H1 (cell line): ENCODE measurements around the gene TMEM273. TPM values are rescaled to one million over a fixed set of nuclear protein-coding genes. Genes with fewer than 3 reads are reported as not detected.

Source experiments
- CTCF ChIA-PET: fragments of 300-600 bp; sonication (Branson Sonifier 250); formaldehyde crosslinking; loops from one replicate; lab custom pipeline; 2021; ENCODE audit not compliant: partially characterized antibody; lab: Charles Lee
- POLR2A ChIA-PET: fragments of 300-600 bp; sonication (Branson Sonifier 250); formaldehyde crosslinking; loops from one replicate; lab custom pipeline; 2021; ENCODE audit warnings: inconsistent platforms; ENCODE audit not compliant: partially characterized antibody; lab: Charles Lee
- DNase-seq, 2 experiments: peaks; one replicate each; pipeline versions ENCODE4 v3.0.0 to v3.0.0-alpha.2; 2010 to 2022; ENCODE audit warnings: low spot score in 2 of 2, low read depth in 1 of 2, mixed read lengths in 1 of 2
- FAIRE-seq: peaks from 2 replicates; lab custom pipeline; 2011; peaks lifted over from hg19 to GRCh38; lab: Jason Lieb, UNC
- H2AFZ ChIP-seq: 2 replicates; pipeline ENCODE4 v1.8.1; 2012; ENCODE audit warnings: low read length, inconsistent platforms
- H2AK5ac ChIP-seq: 2 replicates; pipeline ENCODE4 v1.6.1; 2013; ENCODE audit warnings: low read depth, low read length
- H2BK120ac ChIP-seq: replicated peaks from 2 replicates; pipeline ENCODE3; 2013; ENCODE audit warnings: low read depth, low read length, inconsistent platforms
- H2BK12ac ChIP-seq: 2 replicates; pipeline ENCODE4 v1.6.1; 2013; ENCODE audit warnings: low read depth, low read length
- H2BK15ac ChIP-seq: 2 replicates; pipeline ENCODE4 v1.6.1; 2013; ENCODE audit warnings: low read length
- H2BK20ac ChIP-seq: 2 replicates; pipeline ENCODE4 v1.6.1; 2013; ENCODE audit warnings: low read length
- H2BK5ac ChIP-seq: 2 replicates; pipeline ENCODE4 v1.6.1; 2013; ENCODE audit warnings: low read depth, low read length
- H3K14ac ChIP-seq: 2 replicates; pipeline ENCODE4 v1.6.1; 2013; ENCODE audit warnings: inconsistent platforms; ENCODE audit not compliant: insufficient read length
- H3K18ac ChIP-seq: 2 replicates; pipeline ENCODE4 v1.6.1; 2013; ENCODE audit warnings: low read length; ENCODE audit errors: extremely low read depth
- H3K23ac ChIP-seq: 2 replicates; pipeline ENCODE4 v1.6.1; 2013; ENCODE audit warnings: inconsistent platforms; ENCODE audit not compliant: insufficient read length
- H3K23me2 ChIP-seq: 2 replicates; pipeline ENCODE4 v1.6.1; 2013; ENCODE audit warnings: low read depth, low read length
- H3K27ac ChIP-seq: 2 replicates; pipeline ENCODE4 v1.6.1; 2011; ENCODE audit warnings: low read depth, low read length, inconsistent platforms
- H3K27me3 ChIP-seq, 4 experiments: replicated peaks in 1 of 4; 1 replicate in 1 of 4; 2 replicates in 3 of 4; pipeline versions ENCODE4 v1.6.1 to v1.8.1; 2011 to 2013; ENCODE audit warnings: low read length in 3 of 4, mild to moderate bottlenecking in 3 of 4, inconsistent platforms in 2 of 4, mixed read lengths in 2 of 4, moderate library complexity in 1 of 4; ENCODE audit not compliant: control insufficient read depth in 3 of 4, insufficient read depth in 3 of 4; ENCODE audit errors: extremely low read depth in 1 of 4
- H3K36me3 ChIP-seq, 4 experiments: 2 replicates each; pipeline versions ENCODE4 v1.6.1 to v1.8.1; 2011 to 2013; ENCODE audit warnings: mild to moderate bottlenecking in 4 of 4, low read length in 3 of 4, moderate library complexity in 2 of 4, control low read depth in 1 of 4, inconsistent platforms in 1 of 4; ENCODE audit not compliant: insufficient read depth in 4 of 4, control insufficient read depth in 2 of 4
- H3K4ac ChIP-seq: replicated peaks from 2 replicates; pipeline ENCODE3; 2013; ENCODE audit warnings: low read length, low read depth, mixed read lengths, inconsistent platforms; ENCODE audit not compliant: insufficient read length
- H3K4me1 ChIP-seq, 4 experiments: replicated peaks in 1 of 4; 1 replicate in 1 of 4; 2 replicates in 3 of 4; pipeline versions ENCODE4 v1.6.1 to v1.8.1; 2011 to 2013; ENCODE audit warnings: low read length in 3 of 4, inconsistent platforms in 2 of 4, mixed read lengths in 1 of 4; ENCODE audit not compliant: insufficient read depth in 4 of 4, control insufficient read depth in 3 of 4
- H3K4me2 ChIP-seq, 2 experiments: 2 replicates each; pipeline versions ENCODE4 v1.6.1 to v1.8.1; 2011 to 2013; ENCODE audit warnings: low read depth in 2 of 2, low read length in 2 of 2, control low read depth in 1 of 2, inconsistent platforms in 1 of 2, mild to moderate bottlenecking in 1 of 2; ENCODE audit not compliant: insufficient read depth in 1 of 2
- H3K4me3 ChIP-seq, 4 experiments: fragments of 200-600, 300-600 bp in 1 of 4; sonication (generic), shearing (Covaris generic), sonication (Bioruptor Twin) in 1 of 4; 2 replicates each; pipeline versions ENCODE4 v1.5.1 to v1.8.1; 2011 to 2016; ENCODE audit warnings: low read length in 4 of 4, low read depth in 3 of 4, control low read depth in 2 of 4, inconsistent platforms in 2 of 4, mild to moderate bottlenecking in 2 of 4, mixed read lengths in 1 of 4, moderate library complexity in 1 of 4; ENCODE audit not compliant: insufficient read depth in 2 of 4; ENCODE audit errors: extremely low read depth in 1 of 4
- H3K56ac ChIP-seq: replicated peaks from 2 replicates; pipeline ENCODE3; 2013; ENCODE audit warnings: low read depth, mild to moderate bottlenecking, mixed read lengths, low read length, inconsistent platforms; ENCODE audit not compliant: insufficient read length
- H3K79me1 ChIP-seq: 2 replicates; pipeline ENCODE4 v1.6.1; 2013; ENCODE audit warnings: low read depth, low read length, control low read depth
- H3K79me2 ChIP-seq, 2 experiments: 2 replicates each; pipeline versions ENCODE4 v1.6.1 to v1.8.1; 2012 to 2013; ENCODE audit warnings: low read length in 2 of 2, mild to moderate bottlenecking in 2 of 2, inconsistent platforms in 1 of 2; ENCODE audit not compliant: insufficient read depth in 2 of 2, control insufficient read depth in 1 of 2
- H3K9ac ChIP-seq, 4 experiments: replicated peaks in 1 of 4; 1 replicate in 1 of 4; 2 replicates in 3 of 4; pipeline versions ENCODE4 v1.6.1 to v1.8.1; 2011 to 2013; ENCODE audit warnings: low read depth in 3 of 4, low read length in 3 of 4, control low read depth in 2 of 4, mild to moderate bottlenecking in 2 of 4, moderate library complexity in 2 of 4, inconsistent platforms in 1 of 4; ENCODE audit errors: extremely low read depth in 1 of 4
- H3K9me3 ChIP-seq, 2 experiments: 2 replicates each; pipeline versions ENCODE4 v1.6.1 to v1.8.1; 2012 to 2013; ENCODE audit warnings: mild to moderate bottlenecking in 2 of 2, moderate library complexity in 2 of 2, control low read depth in 1 of 2, inconsistent platforms in 1 of 2, low read depth in 1 of 2, low read length in 1 of 2, mixed read lengths in 1 of 2; ENCODE audit not compliant: insufficient read depth in 2 of 2
- H4K20me1 ChIP-seq, 2 experiments: replicated peaks in 1 of 2; 2 replicates each; pipeline versions ENCODE3 to v1.8.1; 2011 to 2013; ENCODE audit warnings: inconsistent platforms in 2 of 2, low read length in 2 of 2, mild to moderate bottlenecking in 1 of 2; ENCODE audit not compliant: insufficient read depth in 2 of 2, control insufficient read depth in 1 of 2
- H4K5ac ChIP-seq: 2 replicates; pipeline ENCODE4 v1.6.1; 2013; ENCODE audit warnings: low read length, low read depth, mixed read lengths, inconsistent platforms; ENCODE audit not compliant: insufficient read length
- H4K8ac ChIP-seq: 2 replicates; pipeline ENCODE4 v1.8.0; 2013; ENCODE audit warnings: mild to moderate bottlenecking, moderate library complexity, low read length, inconsistent platforms; ENCODE audit not compliant: insufficient read depth; ENCODE audit errors: extremely low read depth
- H4K91ac ChIP-seq: replicated peaks from 2 replicates; pipeline ENCODE3; 2013; ENCODE audit warnings: low read length, mixed read lengths, inconsistent platforms; ENCODE audit not compliant: insufficient read length
- CTBP2 ChIP-seq: IDR thresholded peaks from 2 replicates; pipeline ENCODE4 v1.7.0; 2011; ENCODE audit warnings: borderline replicate concordance, mild to moderate bottlenecking, moderate library complexity, mixed read lengths, low read length; ENCODE audit not compliant: insufficient read depth, insufficient read length
- E2F6 ChIP-seq: IDR thresholded peaks from 2 replicates; pipeline ENCODE4 v1.6.1; 2012; ENCODE audit warnings: inconsistent platforms
- EP300 ChIP-seq, 2 experiments: IDR thresholded peaks; 1 replicate in 1 of 2; 2 replicates in 1 of 2; pipeline ENCODE4 v1.6.1; 2011 to 2012; ENCODE audit warnings: low read depth in 2 of 2, low read length in 2 of 2, mild to moderate bottlenecking in 2 of 2, borderline replicate concordance in 1 of 2, inconsistent platforms in 1 of 2, moderate library complexity in 1 of 2
- EZH2 ChIP-seq: fragments of 200-600 bp; sonication (generic); IDR thresholded peaks from 2 replicates; pipeline ENCODE4 v1.7.1; 2012; ENCODE audit warnings: low read depth, mild to moderate bottlenecking, moderate library complexity, low read length, inconsistent platforms; ENCODE audit not compliant: severe bottlenecking
- HDAC6 ChIP-seq: IDR thresholded peaks from one replicate; pipeline ENCODE4 v1.7.1; 2012; ENCODE audit warnings: low read depth, mild to moderate bottlenecking, inconsistent platforms, low read length, moderate library complexity
- KDM5A ChIP-seq: fragments of 200-600 bp; IDR thresholded peaks from 2 replicates; pipeline ENCODE4 v1.7.1; 2012; ENCODE audit warnings: mild to moderate bottlenecking, low read length, inconsistent platforms, mixed read lengths
- MAX ChIP-seq: IDR thresholded peaks from 2 replicates; pipeline ENCODE4 v1.6.1; 2012; ENCODE audit warnings: inconsistent platforms
- RNF2 ChIP-seq: fragments of 200-900, 300-1000 bp; sonication (generic); IDR thresholded peaks from 2 replicates; pipeline ENCODE4 v1.7.1; 2016; ENCODE audit warnings: borderline replicate concordance, low read depth, mild to moderate bottlenecking, antibody characterized with exemption, low read length; ENCODE audit not compliant: poor library complexity, severe bottlenecking; ENCODE audit errors: missing control alignments
- SP4 ChIP-seq: IDR thresholded peaks from 2 replicates; pipeline ENCODE4 v1.6.1; 2012; ENCODE audit warnings: low read length, inconsistent platforms
- WGBS, 2 experiments: shearing (Covaris generic) in 1 of 2; methylation state at CpG; one replicate each; pipeline versions ENCODE4 v1.1.6 to v1.1.7; 2013 to 2015; ENCODE audit warnings: low lambda C conversion rate in 2 of 2, mixed read lengths in 2 of 2, inconsistent platforms in 1 of 2, low coverage in 1 of 2, missing lambda C conversion rate in 1 of 2; ENCODE audit not compliant: insufficient replicate concordance in 2 of 2, insufficient coverage in 1 of 2, insufficient read length in 1 of 2; ENCODE audit errors: extremely low coverage in 1 of 2, missing lambda C conversion rate in 1 of 2; 5-methylcytosine and 5-hydroxymethylcytosine counted together
- polyA plus RNA-seq, 7 experiments: library from polyadenylated mRNA; depleted of rRNA in 3 of 7; stranded (reverse) in 5 of 7; unstranded in 2 of 7; fragments of >200 nt in 5 of 7; fragments of 200-250 nt in 2 of 7; gene quantifications; 1 replicate in 5 of 7; 2 replicates in 1 of 7; 4 replicates in 1 of 7; pipeline versions ENCODE4 v1.2.1 to v1.2.3, GENCODE V29; 2011 to 2013; ENCODE audit warnings: missing spikeins in 2 of 7, mixed read lengths in 2 of 7
- total RNA-seq: library from RNA; stranded (reverse); fragmentation: NEBNext Ultra II Directional; extraction: Animal tissue kit (Norgen Biotek cat#: 25700); gene quantifications from 2 replicates; pipeline ENCODE4 v1.2.1, GENCODE V29; 2021

TMEM273 gene
- total and polyA plus RNA-seq, 2 of the 8 experiments (the other 6 are each of a cell fraction or from before 2014, with no cell fraction given): not detected

GRCh38 chr10:49111320-49111698 is 76.9 kb downstream of the TMEM273 start:
- H3K27me3 ChIP-seq: peaks cover 0 to 9% (median 6%) of the 10 kb centered on the region in 4 experiments; a peak in 5 of 7 replicates
- H4K5ac ChIP-seq: no peak overlapping the region
- FAIRE-seq (no peak), DNase-seq (no peak)
- ChIA-PET POLR2A (no interaction called here), CTCF (interaction anchor here (1.6 kb wide), 1 partner anchor 53 kb away, joined by 3 read pairs; no protein-coding TSS in a partner anchor)
- H2BK120ac ChIP-seq: no peak overlapping the region
- TF ChIP-seq CTBP2 (no peak), HDAC6 (no peak), KDM5A (no peak), EZH2 (no peak), EP300 (IDR thresholded peaks at IDR 0.05; ENCODE audit: borderline replicate concordance in 1 of 2, low read depth in 2 of 2, low read length in 2 of 2) (no peak), SP4 (no peak), E2F6 (no peak), MAX (no peak), RNF2 (no peak)
- no peaks in the 10 kb centered on the region for H3K4me1 ChIP-seq
- no peaks in the 10 kb centered on the region for H3K9me3 ChIP-seq
- H3K14ac ChIP-seq: no peak overlapping the region
- no peak overlapping the region for H4K8ac ChIP-seq
- no peak overlapping the region for H2BK12ac ChIP-seq
- H3K79me1 ChIP-seq: no peaks in the 10 kb centered on the region
- no peak overlapping the region for H2BK15ac ChIP-seq
- no peak overlapping the region for H3K9ac ChIP-seq
- H4K91ac ChIP-seq: no peak overlapping the region
- peaks cover 3% of the 10 kb centered on the region; the same call in 1 of the 2 replicates for H3K23me2 ChIP-seq
- H3K23ac ChIP-seq: no peak overlapping the region
- H3K56ac ChIP-seq: no peak overlapping the region
- H3K18ac ChIP-seq: no peak overlapping the region
- no peak overlapping the region for H3K4me3 ChIP-seq
- no peaks in the 10 kb centered on the region for H3K79me2 ChIP-seq
- H3K36me3 ChIP-seq: no peaks in the 10 kb centered on the region
- H2AK5ac ChIP-seq: no peak overlapping the region
- H2AFZ ChIP-seq: no peak overlapping the region
- no peak overlapping the region for H3K4me2 ChIP-seq
- H4K20me1 ChIP-seq: no peaks in the 10 kb centered on the region
- H3K4ac ChIP-seq: no peak overlapping the region
- H2BK5ac ChIP-seq: no peak overlapping the region
- H3K27ac ChIP-seq: no peak overlapping the region
- H2BK20ac ChIP-seq: no peak overlapping the region
- WGBS, 2 experiments: 75% methylated on average over 8 of the region's 8 CpGs; no CpG with 5 or more reads in 1 of the 2 experiments
